Measurements from ENCODE around the gene UBE2U.

Gene UBE2U

GRCh38 chr1:64195081-64195395 lies 8.4 kb upstream of the UBE2U start:
- TF ChIP-seq REST (IDR thresholded peaks at IDR 0.05; ENCODE audit: insufficient read depth in 1 of 2, low read depth in 2 of 2, low read length in 2 of 2) (no peak), POLR2AphosphoS5 (IDR thresholded peaks at IDR 0.05; ENCODE audit: low read depth, low read length) (no peak), TAF1 (IDR thresholded peaks at IDR 0.05; ENCODE audit: borderline replicate concordance, insufficient read depth, low read length) (no peak), SIN3A (IDR thresholded peaks at IDR 0.05; ENCODE audit: borderline replicate concordance, insufficient read depth, low read length) (no peak), FOXP2 (optimal IDR thresholded peaks at IDR 0.05; ENCODE audit: borderline replicate concordance, extremely low read depth, extremely low read length, insufficient read depth) (no peak)

- TF ChIP-seq TAF1 (IDR thresholded peaks at IDR 0.05; ENCODE audit: borderline replicate concordance, insufficient read depth, low read length) (no peak), POLR2AphosphoS5 (IDR thresholded peaks at IDR 0.05; ENCODE audit: low read depth, low read length) (no peak), SIN3A (IDR thresholded peaks at IDR 0.05; ENCODE audit: borderline replicate concordance, insufficient read depth, low read length) (no peak), REST (IDR thresholded peaks at IDR 0.05; ENCODE audit: insufficient read depth in 1 of 2, low read depth in 2 of 2, low read length in 2 of 2) (no peak), FOXP2 (optimal IDR thresholded peaks at IDR 0.05; ENCODE audit: borderline replicate concordance, extremely low read depth, extremely low read length, insufficient read depth) (no peak)
These were observed 7.2 kb upstream of the UBE2U start for GRCh38 chr1:64196074-64196870.

- TF ChIP-seq TAF1 (IDR thresholded peaks at IDR 0.05; ENCODE audit: borderline replicate concordance, insufficient read depth, low read length), result no peak
- no peak for TF ChIP-seq POLR2AphosphoS5 (IDR thresholded peaks at IDR 0.05; ENCODE audit: low read depth, low read length)
- no peak for TF ChIP-seq REST (IDR thresholded peaks at IDR 0.05; ENCODE audit: insufficient read depth in 1 of 2, low read depth in 2 of 2, low read length in 2 of 2)
- TF ChIP-seq SIN3A (IDR thresholded peaks at IDR 0.05; ENCODE audit: borderline replicate concordance, insufficient read depth, low read length), result no peak
These were observed 6.3 kb upstream of the UBE2U start for GRCh38 chr1:64197076-64197475.

- TF ChIP-seq SIN3A (IDR thresholded peaks at IDR 0.05; ENCODE audit: borderline replicate concordance, insufficient read depth, low read length) (no peak), TAF1 (IDR thresholded peaks at IDR 0.05; ENCODE audit: borderline replicate concordance, insufficient read depth, low read length) (no peak)
These were observed 4.3 kb upstream of the UBE2U start for GRCh38 chr1:64199154-64199553.

- no peak for TF ChIP-seq TAF1 (IDR thresholded peaks at IDR 0.05; ENCODE audit: borderline replicate concordance, insufficient read depth, low read length)
- TF ChIP-seq SIN3A (IDR thresholded peaks at IDR 0.05; ENCODE audit: borderline replicate concordance, insufficient read depth, low read length), result no peak
These were observed 3.4 kb upstream of the UBE2U start for GRCh38 chr1:64200064-64200463.

- TF ChIP-seq REST (IDR thresholded peaks at IDR 0.05; ENCODE audit: insufficient read depth in 1 of 2, low read depth in 2 of 2, low read length in 2 of 2) (no peak), TAF1 (IDR thresholded peaks at IDR 0.05; ENCODE audit: borderline replicate concordance, insufficient read depth, low read length) (no peak), FOXP2 (optimal IDR thresholded peaks at IDR 0.05; ENCODE audit: borderline replicate concordance, extremely low read depth, extremely low read length, insufficient read depth) (no peak), SIN3A (IDR thresholded peaks at IDR 0.05; ENCODE audit: borderline replicate concordance, insufficient read depth, low read length) (no peak), POLR2AphosphoS5 (IDR thresholded peaks at IDR 0.05; ENCODE audit: low read depth, low read length) (no peak)
These were observed 5.8 kb downstream of the UBE2U start for GRCh38 chr1:64209221-64209620.

Measured in PFSK-1 (cell line).